HG03175 (cell line): ENCODE results near the gene CHST8.
"Not testable (repeated sequence)": the region's sequence is repeated elsewhere in the genome, so short reads cannot be mapped to it uniquely, and the experiment has no call there.

Source experiments
- ATAC-seq: cut with Tn5 transposase; IDR thresholded peaks from one replicate; pipeline ENCODE4 v1.9.1; 2021; ENCODE audit warnings: mild to moderate bottlenecking, moderate library complexity; ENCODE audit not compliant: unreplicated experiment

Gene CHST8, protein sequence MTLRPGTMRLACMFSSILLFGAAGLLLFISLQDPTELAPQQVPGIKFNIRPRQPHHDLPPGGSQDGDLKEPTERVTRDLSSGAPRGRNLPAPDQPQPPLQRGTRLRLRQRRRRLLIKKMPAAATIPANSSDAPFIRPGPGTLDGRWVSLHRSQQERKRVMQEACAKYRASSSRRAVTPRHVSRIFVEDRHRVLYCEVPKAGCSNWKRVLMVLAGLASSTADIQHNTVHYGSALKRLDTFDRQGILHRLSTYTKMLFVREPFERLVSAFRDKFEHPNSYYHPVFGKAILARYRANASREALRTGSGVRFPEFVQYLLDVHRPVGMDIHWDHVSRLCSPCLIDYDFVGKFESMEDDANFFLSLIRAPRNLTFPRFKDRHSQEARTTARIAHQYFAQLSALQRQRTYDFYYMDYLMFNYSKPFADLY

DNA sequence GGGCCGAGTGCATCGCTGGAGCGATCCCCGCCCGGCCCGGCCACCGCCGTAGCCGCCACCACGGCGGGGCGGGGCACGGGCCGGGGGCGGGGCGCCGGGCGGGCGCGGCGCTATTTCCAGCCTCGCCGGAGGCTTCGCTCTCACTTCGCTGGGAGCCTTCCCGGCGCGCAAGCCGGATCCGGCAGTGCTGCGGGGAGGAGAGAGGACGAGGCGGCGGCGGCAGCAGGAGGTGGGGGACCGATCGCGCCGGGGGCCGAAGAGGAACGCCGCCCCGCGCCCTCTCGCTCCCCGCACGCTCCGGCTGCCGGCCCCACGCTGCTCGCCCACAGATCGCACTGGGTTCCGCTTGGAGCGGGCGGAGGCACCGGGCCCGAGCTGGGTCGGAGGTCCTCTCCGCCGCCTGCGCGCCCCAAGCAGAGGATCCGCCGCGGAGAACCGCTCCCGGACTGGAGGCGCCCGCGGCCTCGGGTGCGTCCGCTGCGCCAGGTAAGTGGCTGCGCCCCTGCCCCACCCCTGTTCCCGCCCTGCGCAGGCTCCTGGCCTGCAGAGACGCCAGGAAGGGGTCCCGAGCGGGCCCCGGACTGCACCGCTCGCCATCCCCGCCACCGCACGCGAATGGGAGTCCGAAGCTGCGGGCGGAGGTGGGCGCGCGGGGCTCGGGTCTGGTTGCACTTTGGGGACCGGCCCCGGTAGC is at the start of gene CHST8:
Gene CHST8, plus strand, starts transcription at position 143 of the 694 bp plus-strand sequence. CDS start 67,309 bp downstream, outside the sequence.
- no peak for ATAC-seq

DNA sequence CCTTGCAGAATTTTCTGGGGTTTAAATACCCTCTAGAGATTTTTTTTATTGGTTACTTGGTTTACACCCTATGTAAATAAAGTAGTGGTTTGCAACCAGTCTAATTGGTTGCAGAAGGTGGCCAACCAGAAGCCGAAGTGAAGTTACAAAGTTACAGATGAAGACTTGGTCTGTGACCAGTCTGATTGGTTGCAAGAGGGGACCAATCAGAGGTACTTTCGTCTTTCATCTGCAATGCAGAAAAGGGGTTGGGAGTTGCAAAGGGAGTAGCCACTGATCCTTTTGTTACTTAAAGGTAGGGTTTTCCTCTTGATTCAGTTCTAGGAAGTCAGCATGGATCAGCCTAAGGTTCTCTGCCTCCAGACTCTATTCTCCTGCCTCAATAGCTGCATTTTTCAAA is 48.8 kb upstream of the CHST8 start:
- ATAC-seq = no peak

DNA sequence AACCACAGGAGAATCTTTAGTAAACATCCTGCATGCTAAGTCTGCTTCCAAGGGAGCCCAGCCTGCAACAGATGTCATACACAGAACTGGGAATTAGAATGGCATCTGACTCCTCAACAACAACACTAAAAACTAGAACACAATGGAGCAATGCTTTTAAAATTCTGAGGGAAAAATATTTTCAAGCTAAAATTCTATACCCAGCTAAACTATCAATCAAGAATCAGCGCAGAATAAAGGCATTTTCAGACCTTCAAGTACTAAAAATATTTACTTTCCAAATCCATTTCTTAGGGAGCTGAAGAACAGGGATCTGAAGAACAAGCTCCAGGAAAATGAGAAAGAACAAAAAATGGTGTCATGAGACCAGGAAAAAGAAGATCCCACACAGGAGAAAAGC is 46.9 kb upstream of the CHST8 start:
- no peak for ATAC-seq

DNA sequence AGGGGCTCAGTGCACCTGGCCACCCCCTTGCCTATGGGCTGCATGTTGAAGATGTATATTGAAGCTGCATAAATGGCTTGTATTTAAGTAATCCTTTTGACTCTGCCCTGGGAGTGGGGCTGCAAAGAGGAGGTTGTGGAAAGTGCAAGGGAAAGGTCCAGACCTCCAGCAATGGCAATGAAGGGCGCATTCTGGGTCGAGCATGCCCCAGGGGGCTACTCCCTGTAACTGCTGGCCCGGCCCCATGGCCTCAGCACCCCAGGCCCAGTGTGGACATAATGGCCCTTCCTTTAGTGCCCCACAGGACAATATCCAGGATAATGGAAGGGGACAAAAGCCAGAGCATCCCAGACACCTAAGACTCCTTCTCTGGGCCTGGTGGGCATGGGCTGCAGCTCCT is 43.1 kb upstream of the CHST8 start:
- no peak for ATAC-seq

DNA sequence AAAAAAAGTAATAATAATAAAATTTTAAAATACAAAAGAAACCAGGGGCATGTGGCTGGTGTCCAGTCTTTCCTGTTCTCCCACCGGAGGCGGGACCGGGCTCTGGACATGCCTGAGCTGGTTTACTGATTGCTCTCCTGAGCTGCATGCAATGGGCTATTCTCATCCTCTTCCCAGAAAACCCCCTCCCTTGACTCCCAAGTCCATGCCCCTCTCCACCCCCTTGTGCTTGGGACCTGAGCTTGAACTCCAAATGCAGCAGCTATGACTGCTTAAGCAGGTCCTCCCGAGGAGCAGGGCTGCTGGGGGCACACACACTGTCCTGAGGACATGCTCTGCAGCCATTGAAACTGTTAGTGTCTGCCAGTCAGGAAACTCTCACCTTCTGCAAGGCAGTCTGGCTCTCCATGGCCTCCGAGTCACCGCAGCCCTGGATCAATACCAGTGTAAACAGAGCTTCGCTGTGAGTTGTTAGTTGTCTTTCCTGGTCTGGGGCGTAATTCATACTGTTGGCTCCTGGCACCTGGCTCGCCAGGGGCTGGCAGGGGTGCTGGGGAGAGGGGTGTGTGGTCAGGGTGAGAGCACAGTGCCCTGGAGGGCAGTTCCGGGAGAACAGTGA is 41.6 kb upstream of the CHST8 start:
- ATAC-seq = no peak

DNA sequence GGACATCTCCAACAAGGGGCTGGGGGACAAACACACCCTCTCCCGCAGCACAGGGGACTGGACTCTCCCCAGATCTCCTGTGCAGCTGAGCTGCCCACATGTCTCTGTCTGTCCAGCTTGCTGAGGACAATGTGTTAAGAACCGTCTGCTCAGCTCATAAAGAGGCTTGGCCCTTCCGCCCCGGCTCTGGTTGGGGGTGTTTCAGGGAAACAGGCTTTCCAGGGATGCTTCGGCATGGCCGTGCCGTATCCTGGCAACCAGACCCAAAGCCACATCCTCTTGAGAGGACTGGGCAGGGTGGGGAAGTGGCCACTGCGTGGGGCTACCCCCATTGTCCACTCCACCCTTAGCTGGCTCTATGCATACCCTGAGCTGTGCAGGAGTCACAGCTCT is 41.1 kb upstream of the CHST8 start:
- no peak for ATAC-seq

DNA sequence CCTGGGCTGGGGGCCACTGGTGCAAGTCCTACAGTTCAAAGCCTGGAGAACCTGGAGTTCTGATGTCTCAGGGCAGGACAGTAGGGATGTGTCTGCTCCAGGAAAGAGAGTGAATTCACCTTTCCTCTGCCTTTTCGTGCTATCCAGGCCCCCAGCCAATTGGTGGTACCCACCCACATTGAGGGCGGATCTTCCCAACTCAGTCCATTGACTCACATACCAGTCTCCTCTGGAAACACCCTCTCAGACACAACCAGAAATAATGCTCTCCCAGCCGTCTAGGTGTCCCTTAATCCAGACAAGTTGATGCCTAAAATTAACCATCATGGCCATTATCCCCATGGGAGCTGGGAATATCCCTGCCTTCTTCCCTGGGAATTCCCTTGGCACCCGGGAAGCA is 38.8 kb upstream of the CHST8 start:
- no peak for ATAC-seq

DNA sequence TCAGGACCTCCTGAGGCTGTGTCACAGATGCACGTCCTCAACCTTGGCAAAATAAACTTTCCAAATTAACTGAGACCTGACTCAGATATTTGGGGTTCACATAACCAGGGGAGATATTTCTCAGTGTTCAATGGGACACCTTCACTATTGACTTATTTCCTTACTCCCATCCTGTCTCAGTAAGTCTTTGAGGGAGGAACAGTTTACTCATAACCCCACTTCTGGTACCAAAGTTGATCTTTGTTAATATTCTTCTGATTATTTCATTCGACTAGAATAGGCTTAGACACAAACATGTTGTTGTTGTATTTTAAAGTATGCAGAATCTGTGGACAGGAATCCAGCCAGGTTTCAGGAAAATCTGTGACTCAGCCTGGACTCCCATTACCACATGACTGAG is 34.6 kb upstream of the CHST8 start:
- ATAC-seq = no peak

DNA sequence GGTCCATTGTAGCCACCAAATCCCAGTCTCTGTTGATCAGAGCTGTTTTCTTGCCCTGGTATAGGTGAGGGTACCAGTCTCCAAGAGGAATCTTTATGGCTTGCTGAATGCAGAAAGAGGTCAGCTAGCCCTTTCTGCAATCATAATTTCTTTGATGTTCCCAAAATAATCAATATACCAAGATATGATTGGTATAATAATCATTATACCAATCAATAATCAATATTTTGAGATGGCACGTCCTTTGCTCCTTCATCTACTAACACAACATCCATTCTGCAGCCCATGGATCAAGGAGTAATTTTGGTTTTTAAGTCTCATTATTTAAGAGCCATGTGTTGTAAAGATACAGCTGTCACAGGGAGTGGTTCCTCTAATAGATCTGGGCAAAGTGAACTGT is 31.5 kb upstream of the CHST8 start:
- no peak for ATAC-seq

DNA sequence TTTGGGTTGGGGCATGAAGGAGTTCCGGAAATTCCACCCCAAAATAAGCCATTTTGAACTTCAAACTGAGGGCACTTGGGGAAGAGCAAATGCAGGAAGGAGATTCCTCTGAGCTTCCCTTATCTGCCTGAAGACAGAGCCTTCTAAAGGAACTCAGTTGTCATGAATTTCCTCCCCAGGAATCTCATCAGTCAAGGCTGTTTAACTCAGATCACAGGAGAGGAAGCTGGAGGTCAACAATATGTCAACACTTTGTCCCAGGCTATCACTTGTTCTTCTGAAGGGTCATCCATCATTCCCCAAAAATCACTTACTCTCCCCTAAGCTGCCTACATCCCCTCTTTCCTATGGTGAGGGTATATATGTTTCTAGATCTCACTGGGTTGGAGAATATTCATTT is 26.0 kb upstream of the CHST8 start:
- no peak for ATAC-seq

DNA sequence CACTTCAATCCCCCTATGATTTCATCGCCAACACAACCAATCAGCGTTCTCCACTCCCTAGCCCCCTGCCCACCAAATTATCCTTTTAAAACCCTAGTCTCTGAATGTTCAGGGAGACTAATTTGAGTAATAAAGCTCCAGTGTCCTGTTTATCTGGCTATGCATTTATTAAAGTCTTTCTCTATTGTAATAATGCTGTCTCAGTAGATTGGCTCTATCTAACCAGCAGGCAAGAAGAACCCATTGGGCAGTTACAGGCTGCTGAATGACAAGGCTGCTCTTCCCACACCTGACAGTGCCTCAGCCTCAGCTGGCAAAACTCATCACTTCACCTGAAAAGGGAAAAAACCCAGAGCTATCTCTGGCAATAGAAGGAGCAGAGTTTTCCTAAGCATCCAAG is 20.2 kb upstream of the CHST8 start:
- no peak for ATAC-seq

DNA sequence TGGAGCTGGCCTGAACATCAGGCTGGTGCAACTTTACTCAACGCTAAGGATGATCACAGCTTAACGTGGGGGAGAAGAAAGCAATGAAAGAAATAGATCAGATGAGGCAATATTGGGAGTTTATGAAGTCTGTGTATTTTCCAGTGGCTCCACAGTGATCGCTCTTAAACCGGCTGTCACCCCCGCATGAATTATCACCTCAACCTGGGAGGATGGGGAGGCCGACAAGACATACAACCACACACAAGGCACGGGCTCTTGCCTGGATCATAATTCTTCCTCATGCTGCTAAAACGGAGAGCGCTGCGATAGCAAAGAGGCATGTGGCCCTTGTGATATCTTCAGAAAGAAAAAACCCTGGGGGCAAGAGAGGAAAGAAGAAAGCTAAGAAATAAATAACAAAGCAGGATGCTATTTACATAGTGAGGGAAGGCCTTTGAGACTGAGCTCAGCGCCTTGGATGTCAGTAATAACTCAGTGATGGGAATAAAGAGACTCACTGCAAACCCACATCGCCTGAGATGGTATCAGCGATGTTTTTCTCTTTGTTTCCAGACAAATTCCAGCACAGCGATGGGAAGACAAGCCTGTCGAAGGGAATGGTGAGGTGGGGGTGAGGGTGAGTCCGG is 19.1 kb upstream of the CHST8 start:
- no peak for ATAC-seq

DNA sequence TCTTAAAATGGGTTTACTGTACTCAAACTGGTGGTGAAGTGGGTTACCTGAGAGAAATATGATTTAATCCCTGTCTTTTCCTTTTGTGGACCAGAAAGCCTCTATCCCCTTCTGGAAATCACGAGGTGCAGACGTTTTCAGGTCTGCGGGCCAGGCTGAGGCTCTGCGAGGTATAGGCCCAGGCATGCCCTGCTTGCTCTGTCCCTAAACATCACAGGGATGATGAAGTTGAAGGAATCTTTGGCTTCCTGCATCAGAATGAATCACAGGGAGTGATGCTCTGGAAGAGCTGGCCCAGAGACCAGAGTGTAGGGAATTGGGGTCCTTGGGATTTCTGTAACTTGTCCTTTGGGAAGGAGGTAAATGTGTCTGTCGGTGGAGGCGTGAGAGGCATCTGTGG is 18.4 kb upstream of the CHST8 start:
- no peak for ATAC-seq

DNA sequence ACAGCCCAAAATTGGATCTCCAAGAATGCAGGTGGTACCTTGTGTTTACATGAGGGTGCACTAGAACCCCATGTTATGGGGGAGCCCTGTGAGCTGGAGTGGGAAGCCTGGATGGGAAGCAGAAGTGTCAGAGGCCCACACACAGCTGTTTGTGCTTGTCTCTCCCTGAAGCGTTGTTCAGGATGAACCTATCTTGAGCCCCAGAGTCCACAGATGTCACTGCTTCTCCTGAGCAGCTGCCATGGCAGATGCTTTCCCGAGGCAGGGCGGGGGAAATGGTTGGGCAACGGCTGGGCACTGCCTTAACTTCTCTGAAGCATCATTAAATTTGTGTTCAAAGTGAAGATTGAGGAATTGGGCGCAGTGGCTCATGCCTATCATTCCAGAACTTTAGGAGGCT is 17.1 kb upstream of the CHST8 start:
- ATAC-seq = no peak

DNA sequence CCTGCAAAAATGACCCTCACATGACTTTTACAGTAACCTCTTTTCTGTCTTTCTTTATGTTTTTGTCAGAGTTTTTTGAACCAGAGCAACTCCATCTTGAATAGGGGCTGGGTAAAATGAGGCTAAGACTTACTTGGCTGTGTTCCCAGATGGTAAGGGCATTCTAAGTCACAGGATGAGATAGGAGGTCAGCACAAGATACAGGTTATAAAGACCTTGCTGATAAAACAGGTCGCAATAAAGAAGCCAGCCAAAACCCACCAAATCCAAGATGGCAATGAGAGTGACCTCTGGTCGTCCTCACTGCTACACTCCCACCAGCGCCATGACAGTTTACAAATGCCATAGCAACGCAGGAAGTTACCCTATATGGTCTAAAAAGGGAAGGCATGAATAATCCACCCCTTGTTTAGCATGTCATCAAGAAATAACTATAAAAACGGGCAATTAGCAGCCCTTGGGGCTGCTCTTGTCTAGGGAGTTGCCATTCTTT is 15.9 kb upstream of the CHST8 start:
- not testable (repeated sequence) for ATAC-seq

DNA sequence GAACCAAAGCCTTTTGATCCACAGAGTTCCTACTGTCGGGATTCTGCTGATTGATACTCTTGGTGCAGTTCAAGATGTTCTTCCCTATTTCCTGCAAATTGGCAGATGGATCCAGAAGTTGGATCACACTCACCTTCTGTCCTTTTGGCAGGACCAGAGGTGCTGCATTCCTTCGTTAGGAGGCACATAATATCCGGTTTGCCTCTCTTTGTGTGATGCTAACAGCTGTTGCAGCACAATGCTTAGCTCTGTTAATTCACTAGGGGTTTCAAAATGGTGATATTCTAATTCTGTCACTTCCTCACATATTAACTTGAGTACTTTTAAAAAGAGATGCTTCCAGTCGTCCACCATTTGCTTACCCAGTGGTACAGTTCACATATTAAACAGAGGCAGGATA is 15.2 kb upstream of the CHST8 start:
- no peak for ATAC-seq

DNA sequence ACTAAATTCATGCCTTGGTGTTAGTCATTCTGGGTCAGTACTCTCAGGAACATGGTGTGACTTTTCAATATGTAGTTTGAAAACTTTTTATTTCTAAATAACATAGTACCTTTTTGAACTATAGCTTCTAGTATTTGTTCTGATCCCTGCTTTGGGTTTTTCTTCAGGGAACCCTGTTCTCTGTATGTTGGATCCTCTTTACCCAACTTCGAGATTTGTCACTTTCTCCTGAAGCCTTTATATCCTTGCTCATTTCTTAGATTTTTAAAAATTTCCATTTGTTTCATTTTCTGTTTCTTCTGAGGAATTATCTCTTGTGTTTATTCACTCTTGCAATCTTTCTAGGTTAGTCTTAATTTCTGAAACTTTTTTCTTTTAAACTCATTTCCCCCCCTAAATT is 12.4 kb upstream of the CHST8 start:
- no peak for ATAC-seq

DNA sequence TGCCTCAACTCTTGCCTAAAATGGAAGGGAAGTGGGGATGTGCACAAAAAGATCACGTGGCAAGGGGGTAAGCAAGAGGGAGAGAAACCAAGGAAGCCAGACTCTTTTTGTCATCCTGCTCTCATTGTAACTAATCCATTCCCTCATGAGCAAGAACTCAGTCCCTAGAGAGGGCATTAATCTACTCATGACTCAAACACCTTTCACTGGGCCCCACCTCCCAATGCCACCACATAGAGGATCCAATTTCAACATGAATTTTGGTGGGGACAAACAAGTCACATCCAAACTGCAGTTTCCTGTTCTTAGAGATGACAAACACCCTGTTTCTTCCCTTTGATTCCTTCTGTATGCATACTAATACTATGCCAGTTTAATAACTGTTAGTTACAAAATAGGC is 11.2 kb upstream of the CHST8 start:
- ATAC-seq = no peak

DNA sequence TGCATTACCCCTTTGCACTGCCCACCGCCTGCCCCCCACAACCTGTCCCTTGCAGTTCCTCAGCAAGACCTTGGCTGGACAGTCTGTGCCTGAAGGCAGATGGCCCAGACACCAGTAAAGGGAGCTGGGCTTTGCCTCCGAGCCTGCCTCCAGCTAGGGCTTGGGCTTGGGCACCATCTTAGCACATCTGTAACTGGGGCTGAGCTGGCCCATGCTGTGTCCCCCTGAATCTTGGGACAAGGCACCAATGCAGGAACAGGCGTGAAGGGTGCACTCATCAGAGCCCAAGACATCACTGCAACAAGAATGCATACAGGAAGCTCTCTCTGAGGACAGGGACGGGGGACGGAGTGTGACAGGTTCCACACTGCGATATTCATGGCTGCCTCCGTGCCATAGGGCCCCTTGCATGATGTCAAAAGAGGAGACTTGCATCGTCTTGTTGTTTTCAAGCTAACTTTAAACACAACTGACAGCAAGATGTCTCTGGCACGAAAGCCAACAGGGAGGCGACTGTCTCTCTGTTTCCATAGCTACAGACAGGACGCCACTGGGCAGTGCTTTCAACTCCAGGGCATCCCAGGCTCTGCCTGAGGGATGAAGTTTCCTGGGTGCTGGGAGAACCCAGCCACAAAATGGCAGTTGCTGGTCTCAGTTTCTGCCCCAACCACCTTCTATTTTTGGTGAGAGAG is 8.7 kb upstream of the CHST8 start:
- ATAC-seq = no peak

DNA sequence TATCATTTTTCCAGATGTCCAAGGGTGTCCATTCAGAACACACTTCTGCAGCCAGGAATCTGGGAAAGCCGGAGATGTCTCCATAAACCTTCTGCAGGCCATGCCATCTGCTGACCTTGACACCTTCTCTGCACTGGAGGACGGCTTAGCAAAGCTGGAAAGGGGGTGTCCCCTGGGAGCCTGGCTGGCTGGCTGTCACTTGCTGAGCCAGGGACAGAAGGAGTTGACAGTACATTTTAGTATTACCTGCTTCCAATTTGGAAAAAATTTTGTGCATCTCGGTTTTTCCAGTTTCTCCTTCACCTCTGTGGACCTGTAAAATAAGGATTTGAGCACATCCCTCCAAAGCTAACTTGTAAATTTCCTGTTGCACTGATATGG is 8.1 kb upstream of the CHST8 start:
- no peak for ATAC-seq

DNA sequence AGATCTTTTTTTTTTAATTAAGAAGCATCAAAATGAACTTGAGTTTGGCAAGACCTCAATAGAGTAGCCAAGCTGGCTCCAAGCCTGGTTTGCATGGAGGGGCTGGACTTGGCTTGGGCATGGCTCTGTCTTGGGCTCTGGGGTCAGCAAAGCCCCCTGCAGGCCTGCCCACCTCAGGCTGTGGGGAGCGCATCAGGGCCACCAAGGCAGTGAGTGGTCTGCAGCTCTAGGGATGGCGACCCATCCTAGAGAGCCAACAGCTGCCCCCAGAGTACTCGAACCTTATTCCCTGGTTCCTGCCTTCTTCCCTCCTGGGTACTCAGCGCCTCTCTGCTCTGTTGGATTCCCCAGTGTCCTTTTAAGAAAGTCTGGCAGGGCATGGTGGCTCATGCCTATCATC is 5.4 kb upstream of the CHST8 start:
- ATAC-seq = no peak
